Posterior vena cava (tissue), 2 donors: ENCODE data around the gene CLTCL1. TPM values are rescaled to one million over a fixed set of nuclear protein-coding genes. Genes with fewer than 3 reads are reported as not detected.
A peak's percentile ranks its signal among the peaks of the same experiment; 100 is the strongest.
"Not testable (repeated sequence)": the region's sequence is repeated elsewhere in the genome, so short reads cannot be mapped to it uniquely, and the experiment has no call there.

Experiments
- DNase-seq: peaks from one replicate; pipeline ENCODE4 v3.0.0-alpha.2; 2020; ENCODE audit warnings: low spot score
- intact Hi-C, 2 donors: fragments of 100-400 bp; cut with DNase I; formaldehyde crosslinking; loops; one replicate each; pipeline versions ENCODE4 v1.14.1 to v1.14.2; 2022 to 2023
- total RNA-seq, 2 donors: library from RNA; stranded (reverse); fragmentation: NEBNext Ultra II Directional; extraction: Animal tissue kit (Norgen Biotek cat#: 25700); gene quantifications; one replicate each; pipeline ENCODE4 v1.2.1, GENCODE V29; 2021
- donor health status: DM: yes; HTN: yes; CAD: no.
- donor health status: DM: yes; HTN: yes; CAD: no.

Gene CLTCL1
- total RNA-seq, 2 donors from 2014 or later, result 6.6 to 9.0 TPM

DNA sequence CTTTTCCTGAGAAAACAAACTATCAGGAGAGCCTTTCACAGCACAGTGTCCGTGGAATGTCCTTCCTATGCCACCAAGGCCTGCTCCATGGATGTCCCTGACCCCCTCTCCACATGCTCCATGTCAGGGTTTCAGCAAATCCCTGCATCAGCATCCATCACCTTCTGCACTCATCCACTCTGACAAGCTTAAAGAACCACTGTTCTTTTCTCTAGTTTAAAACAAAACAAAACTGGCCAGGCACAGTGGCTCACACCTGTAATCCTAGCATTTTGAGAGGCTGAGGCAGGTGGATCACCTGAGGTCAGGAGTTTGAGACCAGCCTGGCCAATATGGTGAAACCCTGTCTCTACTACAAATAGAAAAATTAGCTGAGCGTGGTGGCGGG is 88.7 kb downstream of the CLTCL1 start:
- DNase-seq, intact Hi-C loops: not testable (repeated sequence)

DNA sequence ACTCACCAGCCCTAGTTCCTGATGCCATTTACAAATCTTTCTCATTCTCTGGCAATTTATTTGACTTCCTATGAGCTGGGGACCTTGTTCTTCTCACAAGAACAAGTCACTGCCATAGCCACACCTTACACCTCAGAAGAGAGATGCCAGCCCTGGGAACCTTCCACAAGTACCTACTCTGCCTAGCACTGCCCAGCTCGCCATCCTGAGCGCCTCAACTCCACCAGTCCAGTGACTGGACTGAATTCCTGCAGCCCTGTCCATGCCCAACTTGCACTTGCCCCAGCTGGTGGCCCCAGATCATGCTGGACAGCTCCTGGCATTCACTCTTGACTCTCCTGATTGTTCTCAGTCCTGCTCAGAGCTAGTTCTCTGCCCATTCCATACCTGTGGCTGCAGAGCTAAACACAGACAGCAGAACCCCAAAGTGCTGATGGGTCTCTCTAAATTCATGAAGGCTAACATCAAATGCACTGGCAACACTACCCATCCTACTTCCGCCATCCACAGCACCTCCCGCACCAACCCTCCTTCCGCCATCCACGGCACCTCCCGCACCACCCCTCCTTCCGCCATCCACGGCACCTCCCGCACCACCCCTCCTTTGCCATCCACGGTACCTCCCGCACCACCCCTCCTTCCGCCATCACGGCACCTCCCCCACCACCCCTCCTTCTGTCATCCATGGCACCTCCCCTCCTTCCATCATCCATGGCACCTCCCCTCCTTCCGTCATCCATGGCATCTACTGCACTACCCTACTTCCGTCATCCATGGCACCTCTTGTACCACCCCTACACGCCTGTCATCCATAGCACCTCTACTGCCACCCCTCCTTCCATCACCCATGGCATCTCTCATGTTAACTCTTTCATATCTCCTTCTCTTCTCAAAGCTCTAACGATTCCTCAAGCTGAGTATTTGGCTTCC is 89.4 kb downstream of the CLTCL1 start:
- peak; percentile 81 for DNase-seq
- intact Hi-C loops, result no loop called here

- DNase-seq, result peak; percentile 54
- intact Hi-C loops, result no loop called here
Observed at GRCh38 chr22:19201130-19201868, 90.2 kb downstream of the CLTCL1 start.

DNA sequence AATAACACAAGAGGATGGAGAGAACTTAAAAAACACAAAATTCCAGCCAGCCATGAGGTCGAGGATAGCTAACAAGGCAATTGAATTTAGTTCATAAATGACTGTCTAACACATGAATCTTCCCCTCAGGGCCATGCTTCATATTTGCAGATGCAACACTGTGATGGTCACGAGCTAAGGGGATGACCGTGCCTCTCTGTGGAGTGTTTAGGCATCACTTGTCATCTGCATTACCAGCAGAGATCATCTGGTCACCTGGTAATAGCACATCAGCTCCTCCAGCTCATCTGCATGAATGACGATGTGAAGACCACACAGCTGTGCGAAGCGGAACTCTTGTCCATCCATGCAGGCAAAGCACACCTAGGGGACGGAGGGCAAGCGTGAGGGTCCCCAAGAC is 92.0 kb downstream of the CLTCL1 start:
- DNase-seq, result peak; percentile 45
- intact Hi-C loops, result no loop called here

DNA sequence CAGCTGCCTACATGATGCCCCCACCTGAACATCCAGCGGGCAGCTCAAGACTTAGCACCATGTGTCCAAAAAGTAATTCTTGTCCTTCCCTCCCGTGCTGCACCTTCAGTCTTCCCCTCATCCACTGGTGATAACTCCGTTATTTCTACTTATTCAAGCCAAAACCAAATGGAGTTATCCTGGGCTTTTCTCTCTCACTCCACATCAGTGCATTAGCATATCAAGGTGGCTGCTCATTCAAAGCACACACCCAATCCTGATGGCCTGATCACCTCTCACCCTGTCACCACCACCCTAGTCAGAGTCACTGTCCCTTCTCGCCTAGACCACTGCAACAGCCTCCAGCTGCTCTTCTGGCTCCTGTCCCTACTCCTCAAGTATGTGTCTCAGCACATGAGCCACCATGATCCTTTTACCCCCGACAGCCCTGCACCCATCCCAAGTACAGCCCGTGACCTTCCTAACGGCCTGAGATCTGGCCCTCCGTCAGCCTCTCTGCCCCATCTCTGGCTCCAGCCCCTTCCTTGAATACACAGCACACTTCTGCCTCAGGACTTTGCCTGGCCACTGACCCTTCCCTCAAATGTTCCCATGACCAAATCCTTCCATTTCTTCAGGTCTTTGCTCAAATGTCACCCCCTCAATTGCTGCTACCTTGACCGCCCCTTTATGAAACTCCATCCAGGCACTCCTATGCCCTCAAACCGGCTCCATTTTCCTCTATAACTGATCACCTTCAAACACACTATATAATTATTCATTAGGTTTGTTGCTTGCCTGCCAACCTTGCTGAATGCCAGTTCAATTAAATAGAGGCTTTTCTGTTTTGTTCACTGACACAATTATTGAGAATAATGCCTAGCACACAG is 93.3 kb downstream of the CLTCL1 start:
- intact Hi-C loops, result no loop called here
- DNase-seq, result peak; percentile 12

- intact Hi-C loops, result no loop called here
- peak; percentile 62 for DNase-seq
Observed at GRCh38 chr22:19196841-19197612, 94.5 kb downstream of the CLTCL1 start.

DNA sequence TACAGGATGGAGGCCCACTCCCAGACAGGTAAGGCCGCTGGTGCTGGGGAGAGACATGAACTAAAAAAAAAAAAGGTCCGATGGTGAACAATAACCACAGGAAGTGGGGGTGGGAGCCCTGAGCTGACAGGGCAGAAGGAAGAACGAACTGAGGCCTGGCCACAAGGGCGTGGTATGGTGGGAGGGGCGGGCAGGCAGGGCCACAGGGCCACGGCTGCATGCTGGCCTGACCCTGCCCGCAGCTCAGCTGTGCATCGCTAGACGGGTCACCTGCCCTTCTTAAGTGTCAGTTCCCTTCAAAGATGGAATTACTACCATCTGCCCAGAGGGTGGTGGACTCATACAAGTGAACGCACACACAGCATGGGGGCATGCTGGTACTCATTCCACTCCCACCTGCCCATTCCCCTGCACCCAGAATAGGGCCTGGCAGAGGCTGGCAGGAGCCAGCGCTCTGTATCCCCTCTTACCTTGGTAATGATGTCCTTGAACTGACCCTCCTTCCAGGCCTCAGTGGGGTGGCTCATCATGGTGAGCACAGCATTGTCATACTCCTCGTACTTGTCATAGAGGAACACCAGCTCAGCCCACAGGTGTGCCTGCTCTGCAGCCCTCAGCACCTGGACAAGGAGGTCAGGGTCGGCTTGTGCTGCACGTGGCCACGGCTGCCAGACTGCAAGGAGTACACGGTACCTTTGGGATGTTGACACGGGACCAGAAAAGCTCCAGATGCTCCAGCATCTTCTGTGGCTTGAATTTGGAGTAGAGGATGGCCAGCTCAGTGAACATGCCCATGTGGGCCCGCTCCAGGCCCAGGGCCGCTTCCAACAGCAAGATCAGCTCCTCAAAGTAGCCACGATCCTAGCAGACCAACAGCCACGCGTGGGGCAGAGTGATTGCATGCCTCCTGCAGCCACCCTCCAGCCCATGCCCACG is 95.5 kb downstream of the CLTCL1 start:
- intact Hi-C loops, result no loop called here
- peak; percentile 72 for DNase-seq

DNA sequence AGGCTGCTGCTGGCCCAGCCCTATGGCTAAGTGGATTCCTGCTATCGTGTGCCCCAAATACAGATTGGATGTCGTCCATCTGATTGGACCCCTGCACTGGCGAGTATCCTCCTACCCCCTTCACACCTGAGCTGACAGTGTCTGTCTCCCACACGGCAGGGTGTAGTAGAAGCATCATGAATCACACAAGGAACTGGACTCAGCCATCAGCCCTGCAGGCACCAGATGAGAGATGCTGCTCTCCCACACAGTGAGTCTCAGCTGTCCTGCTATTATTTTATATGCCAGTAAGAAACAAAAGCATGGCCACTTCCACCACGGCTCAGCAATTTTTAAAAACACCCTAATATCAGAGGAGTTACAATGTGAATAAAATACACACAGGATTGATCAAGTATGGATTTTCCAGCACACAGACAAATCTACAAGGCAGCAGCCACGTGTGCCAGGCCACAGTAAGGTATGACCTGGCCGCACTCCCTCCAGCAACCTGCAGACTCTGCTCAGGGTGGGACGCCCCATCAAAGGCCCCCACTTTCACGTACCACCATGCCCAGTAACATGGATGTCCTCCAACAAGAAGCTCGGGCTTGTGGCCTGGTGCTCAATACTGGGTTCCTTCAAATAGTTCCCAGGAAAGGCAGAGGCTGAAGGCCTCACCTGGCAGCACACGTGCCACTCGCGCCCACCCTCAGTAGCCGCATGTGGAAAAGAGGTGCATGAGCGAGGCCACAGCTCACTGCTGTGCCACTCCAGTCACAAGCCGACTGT is 96.6 kb downstream of the CLTCL1 start:
- intact Hi-C loops, result no loop called here
- DNase-seq, result peak; percentile 52

DNA sequence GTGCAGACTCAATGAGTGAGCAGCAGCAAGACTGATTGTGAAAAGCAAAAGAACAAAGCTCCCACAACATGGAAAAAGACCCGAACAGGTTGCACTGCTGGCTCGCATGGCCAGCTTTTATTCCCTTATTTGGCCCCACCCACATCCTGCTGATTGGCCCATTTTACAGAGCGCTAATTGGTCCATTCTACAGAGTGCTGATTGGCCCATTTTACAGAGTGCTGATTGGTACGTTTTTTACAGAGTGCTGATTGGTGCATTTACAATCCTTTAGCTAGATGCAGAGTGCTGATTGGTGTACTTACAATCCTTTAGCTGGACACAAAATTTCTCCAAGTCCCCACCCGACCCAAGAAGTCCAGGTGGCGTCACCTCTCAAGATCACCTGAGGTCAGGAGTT is 97.6 kb downstream of the CLTCL1 start:
- intact Hi-C loops, result no loop called here
- no peak for DNase-seq

DNA sequence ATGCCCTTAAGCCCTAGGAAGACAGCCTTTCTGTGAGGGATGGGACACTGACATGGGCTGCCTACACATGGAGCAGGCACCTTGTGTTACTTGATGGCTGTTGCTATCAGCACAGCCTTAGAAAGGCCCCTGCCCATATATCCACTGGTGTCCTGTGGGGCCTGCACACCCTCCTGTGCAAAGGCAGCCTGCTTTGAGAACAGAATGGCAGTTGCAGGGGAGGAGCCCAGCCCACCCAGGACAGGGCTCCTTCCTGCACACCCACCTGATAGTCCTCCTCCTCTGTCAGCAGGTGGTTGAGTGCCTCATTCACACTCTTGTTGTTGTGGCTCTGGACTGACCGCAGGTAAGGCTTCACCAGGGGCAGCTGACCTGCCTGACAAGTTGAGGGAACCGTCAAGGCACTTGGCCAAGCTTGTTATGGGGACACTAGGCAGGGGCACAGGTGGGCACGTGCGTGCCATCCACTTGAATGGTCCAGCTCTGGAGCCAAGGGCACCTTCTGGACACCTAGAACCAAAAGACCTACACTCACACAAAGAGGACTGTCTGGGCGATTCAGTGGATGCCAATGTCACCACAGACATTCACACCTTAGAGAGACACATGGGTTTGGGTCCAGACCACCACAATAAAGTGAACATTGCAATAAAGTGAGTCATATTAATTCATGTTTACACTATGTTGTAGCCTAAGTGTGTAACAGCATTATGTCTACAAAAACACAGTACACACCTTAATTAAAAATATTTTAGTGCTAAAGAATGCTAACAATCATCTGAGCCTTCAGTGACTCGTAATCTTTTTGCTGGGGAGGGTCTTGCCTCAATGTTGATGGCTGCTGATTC is 103.6 kb downstream of the CLTCL1 start:
- intact Hi-C loops, result no loop called here
- no peak for DNase-seq

- DNase-seq, result no peak
- intact Hi-C loops, result no loop called here
Observed at GRCh38 chr22:19184276-19184997, 107.1 kb downstream of the CLTCL1 start.

GRCh38 chr22:19183216-19183615 is 108.3 kb downstream of the CLTCL1 start:
- peak; percentile 66 for DNase-seq
- intact Hi-C loops, result no loop called here

GRCh38 chr22:19182472-19183157 is 108.9 kb downstream of the CLTCL1 start:
- intact Hi-C loops, result no loop called here
- no peak for DNase-seq

- no peak for DNase-seq
- intact Hi-C loops, result loop anchor here in 1 of 2 donors (2.0 kb wide), 1 partner anchor 39 kb away; no protein-coding TSS in a partner anchor
Observed at GRCh38 chr22:19181786-19182471, 109.6 kb downstream of the CLTCL1 start.
